ENCODE data around the gene MARCHF7.
"Not testable (repeated sequence)": the region's sequence is repeated elsewhere in the genome, so short reads cannot be mapped to it uniquely, and the experiment has no call there.

MARCHF7 gene

DNA sequence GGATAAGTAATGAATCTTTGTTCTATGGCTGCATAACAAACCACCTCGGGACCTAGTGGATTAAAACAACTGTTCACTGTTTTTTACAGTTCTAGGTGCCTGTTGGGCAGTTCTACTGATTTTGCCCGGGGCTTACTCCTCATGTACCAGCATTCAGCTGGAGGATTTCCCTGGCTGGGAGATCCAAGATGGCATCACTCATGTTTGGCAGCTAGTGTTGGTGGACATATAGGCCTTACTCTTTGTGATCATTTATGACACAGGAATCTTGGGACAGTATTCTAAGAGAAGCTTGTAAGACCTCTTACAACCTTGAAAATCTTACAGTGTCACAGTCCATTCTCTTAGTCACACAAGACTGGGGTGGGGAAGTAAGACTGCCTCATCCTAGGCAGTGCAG lies 4.6 kb downstream of the MARCHF7 start:
- no peak for DNase-seq (ENCODE audit: low spot score)

DNA sequence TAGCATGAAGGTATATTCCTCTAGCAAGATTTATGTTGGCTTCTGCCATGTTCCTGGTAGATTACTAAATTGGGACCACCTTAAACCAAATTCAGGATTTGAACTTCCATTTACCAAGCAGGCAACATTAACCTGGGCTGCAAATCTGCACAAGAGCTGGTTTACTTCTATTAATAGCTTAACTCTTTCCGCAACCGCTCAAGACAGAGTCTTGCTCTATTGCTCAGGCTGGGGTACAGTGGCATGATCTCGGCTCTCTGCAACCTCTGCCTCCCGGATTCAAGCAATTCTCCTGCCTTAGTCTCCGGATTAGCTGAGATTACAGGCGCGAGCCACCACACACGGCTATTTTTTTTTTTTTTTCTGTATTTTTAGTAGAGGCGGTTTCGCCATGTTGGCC lies 8.4 kb downstream of the MARCHF7 start:
- no peak for DNase-seq (ENCODE audit: low spot score)

DNA sequence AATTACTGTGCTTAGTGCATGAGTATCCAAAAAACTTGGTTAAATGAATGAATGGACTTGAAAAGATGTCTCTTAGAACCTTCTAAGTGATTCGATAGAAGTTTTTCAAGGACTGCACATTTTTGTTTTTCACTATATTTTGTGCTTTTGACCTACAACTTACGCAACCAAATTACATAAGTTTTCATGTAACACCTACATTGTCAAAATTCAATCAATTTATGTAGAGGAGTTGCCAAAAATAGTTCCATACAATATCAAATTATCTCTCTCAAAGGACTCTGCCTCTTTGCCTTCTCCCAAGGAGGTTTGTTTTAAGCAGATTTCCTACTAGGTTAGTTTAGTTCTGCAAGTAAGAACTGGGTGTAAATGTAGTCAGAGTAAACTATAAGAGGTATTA lies 10.3 kb downstream of the MARCHF7 start:
- DNase-seq (ENCODE audit: low spot score), result no peak

DNA sequence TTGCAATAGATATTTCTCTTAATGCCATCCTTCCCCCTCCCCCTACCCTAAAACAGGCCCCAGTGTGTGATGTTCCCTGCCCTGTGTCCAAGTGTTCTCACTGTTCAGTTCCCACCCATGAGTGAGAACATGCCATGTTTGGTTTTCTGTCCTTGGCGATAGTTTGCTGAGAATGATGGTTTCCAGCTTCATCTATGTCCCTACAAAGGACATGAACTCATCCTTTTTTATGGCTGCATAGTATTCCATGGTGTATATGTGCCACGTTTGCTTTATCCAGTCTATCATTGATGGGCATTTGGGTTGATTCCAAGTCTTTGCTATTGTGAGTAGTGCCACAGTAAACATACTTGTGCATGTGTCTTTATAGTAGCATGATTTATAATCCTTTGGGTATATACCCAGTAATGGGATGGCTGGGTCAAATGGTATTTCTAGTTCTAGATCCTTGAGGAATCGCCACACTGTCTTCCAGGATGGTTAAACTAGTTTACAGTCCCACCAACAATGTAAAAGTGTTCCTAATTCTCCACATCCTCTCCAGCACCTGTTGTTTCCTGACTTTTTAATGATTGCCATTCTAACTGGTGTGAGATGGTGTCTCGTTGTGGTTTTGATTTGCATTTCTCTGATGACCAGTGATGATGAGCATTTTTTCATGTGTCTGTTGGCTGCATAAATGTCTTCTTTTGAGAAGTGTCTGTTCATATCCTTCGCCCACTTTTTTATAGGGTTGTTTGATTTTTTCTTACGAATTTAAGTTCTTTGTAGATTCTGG lies 12.7 kb downstream of the MARCHF7 start:
- not testable (repeated sequence) for DNase-seq (ENCODE audit: low spot score)

DNA sequence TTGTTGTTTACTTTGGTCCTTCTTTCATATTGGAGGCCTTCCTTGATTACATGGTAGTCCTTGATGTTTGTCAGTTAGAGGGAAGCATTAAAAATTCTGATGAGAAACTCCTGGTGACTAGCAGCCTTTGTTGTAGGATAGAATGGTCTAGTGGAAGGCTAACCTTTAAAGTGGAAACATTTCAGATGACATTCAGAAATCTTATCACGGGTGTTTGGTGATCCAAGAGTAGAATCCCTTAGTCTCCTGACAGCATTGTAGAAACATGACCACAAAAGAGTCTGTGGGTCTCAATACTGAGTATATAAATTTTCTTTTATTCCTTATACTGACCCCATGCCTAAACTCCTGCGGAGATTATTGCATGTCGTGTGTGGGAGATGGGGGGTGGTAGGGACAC lies 13.4 kb downstream of the MARCHF7 start:
- DNase-seq (ENCODE audit: low spot score), result no peak

DNA sequence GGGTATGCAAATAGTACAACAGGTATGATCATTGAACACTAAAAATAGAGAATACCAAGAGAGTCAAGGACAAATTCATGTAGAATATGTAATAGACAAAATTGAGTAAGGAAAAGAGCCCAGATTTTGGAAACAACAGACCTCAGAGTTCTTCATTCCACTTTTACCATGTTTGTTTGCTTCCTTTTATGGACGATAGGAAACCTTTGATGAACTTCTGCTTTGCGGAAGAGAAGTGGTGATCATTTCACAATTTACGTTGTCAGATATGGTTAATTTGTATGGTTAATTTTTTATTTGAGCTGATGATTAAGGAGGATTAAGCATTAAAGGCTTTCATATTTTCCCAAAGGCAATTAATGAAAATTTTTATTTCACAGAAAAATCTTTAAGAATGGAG lies 16.3 kb downstream of the MARCHF7 start:
- no peak for DNase-seq (ENCODE audit: low spot score)

DNA sequence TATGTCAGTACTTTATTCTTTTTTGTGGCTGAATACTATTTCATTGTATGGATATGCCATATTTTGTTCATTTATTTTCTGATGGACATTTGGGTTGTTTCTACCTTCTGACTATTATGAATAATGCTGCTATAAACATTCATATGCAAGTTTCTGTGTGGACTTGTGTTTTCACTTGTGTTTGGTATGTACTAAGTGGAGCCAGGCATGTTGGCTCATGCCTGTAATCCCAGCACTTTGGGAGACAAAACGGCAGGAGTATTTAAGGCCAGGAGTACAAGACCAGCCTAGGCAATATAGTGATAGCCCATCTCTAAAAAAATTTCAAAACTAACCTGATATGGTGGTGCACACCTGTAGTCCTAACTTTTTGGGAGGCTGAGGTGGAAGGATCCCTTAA lies 23.3 kb downstream of the MARCHF7 start:
- no peak for DNase-seq (ENCODE audit: low spot score)

DNA sequence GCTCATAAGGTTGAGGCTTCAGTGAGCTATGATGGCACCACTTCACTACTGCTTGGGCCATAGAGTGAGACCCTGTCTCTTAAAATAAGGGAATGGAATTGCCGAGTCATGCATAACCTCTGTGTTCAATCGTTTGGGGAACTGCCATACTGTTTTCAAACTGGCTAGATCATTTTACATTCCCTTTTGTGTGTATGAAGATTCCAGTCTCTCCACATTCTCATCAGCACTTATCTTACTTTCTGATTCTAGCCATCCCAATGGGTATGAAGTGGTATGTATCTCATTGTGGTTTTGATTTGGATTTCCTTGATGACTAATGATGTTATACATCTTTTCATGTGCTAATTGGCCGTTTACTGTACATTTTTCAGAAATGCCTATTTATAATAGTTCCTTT lies 23.7 kb downstream of the MARCHF7 start:
- DNase-seq (ENCODE audit: low spot score), result no peak

DNA sequence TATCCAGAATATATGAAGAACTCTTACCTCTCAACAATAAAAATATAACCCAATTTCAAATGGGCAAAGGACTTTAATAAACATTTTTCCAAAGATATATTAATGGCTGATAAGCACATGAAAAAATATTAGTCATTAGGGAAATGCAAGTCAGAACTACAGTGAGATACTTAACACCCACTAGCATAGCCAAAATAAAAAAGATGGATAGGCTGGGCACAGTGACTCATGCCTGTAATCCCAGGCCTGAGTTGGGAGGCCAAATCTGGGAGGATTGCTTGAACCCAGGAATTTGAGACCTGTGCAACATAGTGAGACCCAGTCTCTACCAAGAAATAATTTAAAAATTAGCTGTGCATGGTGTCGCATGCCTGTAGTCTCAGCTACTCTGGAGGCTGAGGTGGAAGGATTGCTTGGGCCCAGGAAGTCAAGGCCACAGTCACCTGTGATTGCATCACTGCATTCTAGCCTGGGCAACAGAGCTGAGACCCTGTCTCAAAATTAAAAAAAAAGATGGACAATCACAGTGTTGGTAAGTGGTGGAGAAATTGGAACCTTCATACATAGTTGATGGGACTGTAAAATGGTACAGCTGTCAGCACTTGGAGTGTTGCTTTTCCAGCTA lies 25.1 kb downstream of the MARCHF7 start:
- no peak for DNase-seq (ENCODE audit: low spot score)

DNA sequence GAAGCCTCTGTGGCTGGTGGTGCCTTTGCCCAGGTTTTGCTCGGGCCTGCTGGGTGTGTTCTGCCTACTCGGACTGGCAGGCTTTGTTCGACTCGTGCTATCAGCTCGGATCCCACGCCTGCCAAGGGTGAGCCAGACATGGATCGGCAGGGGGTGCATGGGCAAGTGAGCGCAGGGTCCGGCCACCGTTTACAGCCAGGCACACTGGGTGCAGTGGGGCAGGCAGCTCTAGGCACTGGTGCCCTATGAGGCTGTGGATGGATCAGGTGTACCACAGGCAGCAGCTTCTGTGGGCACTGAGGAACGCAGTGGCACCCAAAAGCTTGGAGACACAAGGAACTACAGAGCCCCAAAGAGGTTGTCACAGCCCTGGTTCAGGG lies 25.6 kb downstream of the MARCHF7 start:
- DNase-seq (ENCODE audit: low spot score), result no peak

DNA sequence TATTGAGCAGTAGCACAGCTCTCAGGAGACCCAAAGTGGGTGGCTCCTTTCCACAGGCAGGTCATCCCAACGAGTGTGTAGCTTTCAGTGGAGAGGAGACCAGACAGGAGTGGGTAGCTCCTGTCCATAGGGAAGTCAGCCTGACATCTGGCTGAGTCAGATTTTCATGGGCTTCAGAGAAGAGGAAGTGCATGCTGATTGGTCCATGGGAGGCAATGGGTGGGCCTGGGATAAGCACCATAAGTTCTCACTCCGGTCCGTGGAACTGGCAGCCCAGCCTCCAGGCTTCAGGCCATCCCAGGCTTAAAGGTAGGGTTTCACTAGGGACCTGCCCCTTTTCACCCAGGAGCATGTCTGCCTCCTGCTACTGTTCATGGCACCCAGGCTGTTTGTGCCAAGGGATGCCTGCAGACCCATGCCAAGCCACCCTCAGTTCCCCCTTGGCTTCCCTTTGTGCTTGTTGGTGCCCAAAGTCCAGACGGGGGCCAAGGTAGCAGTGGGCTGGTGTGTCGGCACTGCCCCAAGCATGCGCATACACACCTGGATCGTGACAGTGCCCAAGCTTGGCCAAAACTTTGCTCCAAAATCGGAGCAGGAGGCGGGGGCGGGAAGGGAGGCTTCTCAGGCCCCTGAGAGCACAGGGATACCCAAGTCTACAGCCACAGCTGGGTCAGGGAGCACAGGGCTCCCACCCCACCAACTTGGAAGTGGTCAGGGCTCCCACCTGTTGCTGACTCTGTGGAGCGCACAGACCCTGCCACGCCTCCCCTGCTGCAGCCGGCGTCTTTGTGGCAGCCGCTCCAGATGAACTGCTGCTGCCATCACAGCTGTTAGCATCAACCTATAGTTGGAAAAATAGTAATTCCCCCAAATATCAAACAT lies 26.4 kb downstream of the MARCHF7 start:
- DNase-seq (ENCODE audit: low spot score), result no peak

DNA sequence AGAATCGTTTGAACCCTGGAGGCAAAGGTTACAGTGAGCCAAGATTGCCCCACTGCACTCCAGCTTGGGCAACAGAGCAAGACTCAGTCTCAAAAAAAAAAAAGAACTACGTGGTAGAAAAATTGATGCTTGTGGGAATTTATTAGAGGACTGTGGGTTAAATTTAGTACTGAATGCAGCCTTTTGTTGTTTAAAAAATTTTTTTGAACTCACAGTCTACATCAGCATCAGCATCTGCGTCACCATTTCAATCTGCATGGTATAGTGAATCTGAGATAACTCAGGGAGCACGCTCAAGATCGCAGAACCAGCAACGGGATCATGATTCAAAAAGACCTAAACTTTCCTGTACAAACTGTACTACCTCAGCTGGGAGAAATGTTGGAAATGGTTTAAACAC lies 30.5 kb downstream of the MARCHF7 start:
- no peak for DNase-seq (ENCODE audit: low spot score)

DNA sequence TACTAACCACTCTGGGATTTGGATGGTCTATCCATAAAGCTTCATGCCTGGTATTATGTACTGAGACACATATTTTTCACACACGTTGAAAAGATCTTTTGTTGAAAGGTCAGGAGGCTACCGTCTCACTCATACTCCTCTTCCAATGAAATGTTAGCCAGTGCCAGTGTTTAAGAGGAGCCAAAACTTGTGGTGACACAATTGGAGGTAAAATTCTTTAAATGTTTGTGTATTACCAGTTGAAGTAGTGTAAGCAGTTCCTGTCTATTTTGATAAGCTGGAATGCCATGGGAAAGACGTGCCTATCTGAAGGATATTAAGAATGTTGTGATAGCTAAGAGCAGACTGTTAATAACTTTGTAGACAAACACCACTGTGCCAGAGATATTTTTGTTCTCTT lies 32.1 kb downstream of the MARCHF7 start:
- DNase-seq (ENCODE audit: low spot score), result no peak

DNA sequence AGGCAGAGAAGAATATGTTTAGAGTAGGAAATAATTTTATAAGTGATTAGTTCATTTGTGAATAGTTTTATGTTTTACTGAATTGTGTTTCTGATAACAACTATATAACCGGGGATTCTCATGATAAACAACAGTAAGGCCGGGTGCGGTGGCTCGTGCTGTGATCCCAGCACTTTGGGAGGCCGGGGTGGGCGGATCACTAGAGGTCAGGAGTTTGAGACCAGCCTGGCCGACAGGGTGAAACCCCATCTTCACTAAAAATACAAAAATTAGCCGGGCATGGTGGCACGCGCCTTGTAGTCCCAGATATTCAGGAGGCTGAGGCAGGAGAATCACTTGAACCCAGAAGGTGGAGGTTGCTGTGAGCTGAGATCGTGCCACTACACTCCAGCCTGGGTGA lies 32.9 kb downstream of the MARCHF7 start:
- not testable (repeated sequence) for DNase-seq (ENCODE audit: low spot score)

DNA sequence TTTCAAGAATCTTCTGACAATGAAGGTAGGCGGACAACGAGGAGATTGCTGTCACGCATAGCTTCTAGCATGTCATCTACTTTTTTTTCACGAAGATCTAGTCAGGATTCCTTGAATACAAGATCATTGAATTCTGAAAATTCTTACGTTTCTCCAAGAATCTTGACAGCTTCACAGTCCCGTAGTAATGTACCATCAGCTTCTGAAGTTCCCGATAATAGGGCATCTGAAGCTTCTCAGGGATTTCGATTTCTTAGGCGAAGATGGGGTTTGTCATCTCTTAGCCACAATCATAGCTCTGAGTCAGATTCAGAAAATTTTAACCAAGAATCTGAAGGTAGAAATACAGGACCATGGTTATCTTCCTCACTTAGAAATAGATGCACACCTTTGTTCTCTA lies 35.8 kb downstream of the MARCHF7 start:
- no peak for DNase-seq (ENCODE audit: low spot score)

DNA sequence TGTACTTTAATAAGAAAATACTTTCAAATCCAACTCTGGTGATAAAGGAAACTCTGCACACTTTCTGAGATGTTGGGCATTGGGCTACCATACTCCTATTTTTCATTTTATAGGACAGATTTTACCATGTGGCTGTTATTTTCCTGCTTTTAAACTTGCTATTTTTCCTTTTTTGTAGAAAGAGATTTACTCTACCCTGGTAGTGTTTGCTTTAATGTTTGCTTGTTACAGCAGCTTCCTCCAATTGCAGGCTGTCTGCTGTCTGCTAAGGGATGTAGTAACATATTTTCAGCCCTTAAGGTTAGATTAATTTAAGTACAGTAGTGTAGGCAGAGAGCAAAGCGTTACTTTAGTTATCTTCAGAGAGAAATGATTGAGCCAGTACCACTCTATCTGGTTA lies 38.6 kb downstream of the MARCHF7 start:
- no peak for DNase-seq (ENCODE audit: low spot score)

DNA sequence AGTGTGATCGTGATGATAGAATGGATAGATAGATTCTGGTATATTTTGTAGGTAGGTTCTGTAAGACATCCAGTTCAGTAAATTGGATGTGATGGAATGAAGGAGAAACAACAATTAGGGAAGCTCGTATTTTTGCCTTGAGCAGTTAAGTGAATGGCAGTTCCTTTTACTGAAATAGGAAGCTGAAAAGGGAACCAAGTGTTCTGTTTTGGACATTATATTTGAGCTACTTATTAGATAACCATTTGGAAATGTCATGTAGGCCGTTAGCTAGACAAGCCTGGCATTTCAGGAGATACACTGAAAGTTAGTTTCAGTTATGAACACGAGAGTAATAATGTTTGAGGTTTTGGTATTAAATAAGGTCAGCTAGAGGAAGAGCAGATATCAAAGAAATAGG lies 41.5 kb downstream of the MARCHF7 start:
- no peak for DNase-seq (ENCODE audit: low spot score)

DNA sequence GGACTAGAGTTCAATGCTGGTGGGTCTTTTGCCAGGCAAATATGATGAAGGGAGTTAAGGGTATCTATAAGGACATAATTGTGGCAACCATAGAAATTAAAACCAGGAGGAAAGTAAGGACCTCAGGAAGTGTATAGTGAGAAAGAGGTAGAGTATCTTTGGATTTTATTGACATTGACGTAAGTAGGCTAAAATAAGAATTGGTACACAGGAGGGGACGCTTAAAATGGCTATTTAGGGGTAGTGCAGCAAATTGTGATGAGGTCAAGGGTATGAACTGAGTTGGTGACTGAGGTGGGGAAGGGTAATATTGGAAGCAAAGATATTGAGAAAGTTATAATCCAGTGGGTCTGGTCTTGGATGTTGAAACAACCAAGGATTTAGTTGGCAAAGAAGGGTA lies 42.7 kb downstream of the MARCHF7 start:
- no peak for DNase-seq (ENCODE audit: low spot score)

DNA sequence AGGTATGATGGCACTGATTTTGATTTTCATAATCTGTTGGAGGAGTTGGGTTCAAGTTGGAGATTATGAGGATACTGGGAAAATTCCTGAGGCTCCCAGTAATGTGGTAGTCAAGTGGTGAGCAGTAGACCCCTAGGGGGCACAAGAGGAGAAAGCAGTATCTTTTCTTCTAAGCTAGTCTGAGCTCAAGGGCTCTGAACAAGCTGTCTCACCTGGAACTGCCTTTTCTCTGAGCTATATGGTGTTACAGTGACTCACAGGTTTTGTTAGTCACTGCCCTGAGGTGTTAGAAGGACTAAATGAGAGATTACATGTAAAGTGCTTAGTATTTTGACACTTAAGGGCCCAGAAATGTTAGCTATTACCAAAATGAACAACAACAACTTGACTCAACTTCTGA lies 43.5 kb downstream of the MARCHF7 start:
- DNase-seq (ENCODE audit: low spot score), result no peak

DNA sequence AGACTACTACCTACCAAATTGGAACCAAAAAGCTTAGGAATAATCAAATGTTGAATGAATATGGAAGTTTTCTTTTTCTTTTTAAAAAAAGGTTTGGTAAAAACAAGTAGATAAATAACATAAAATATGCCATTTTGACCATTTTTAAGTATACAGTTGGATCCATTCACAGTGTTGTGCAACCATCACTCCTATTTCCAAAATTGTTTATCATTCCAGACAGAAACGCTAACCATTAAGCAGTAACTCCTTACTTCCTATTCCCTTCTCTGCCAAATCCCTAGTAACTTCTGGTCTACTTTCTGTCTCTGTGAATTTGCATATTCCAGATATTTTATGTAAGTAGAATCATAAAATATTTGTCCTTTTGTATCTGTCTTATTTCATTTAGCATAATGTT lies 45.9 kb downstream of the MARCHF7 start:
- no peak for DNase-seq (ENCODE audit: low spot score)

DNA sequence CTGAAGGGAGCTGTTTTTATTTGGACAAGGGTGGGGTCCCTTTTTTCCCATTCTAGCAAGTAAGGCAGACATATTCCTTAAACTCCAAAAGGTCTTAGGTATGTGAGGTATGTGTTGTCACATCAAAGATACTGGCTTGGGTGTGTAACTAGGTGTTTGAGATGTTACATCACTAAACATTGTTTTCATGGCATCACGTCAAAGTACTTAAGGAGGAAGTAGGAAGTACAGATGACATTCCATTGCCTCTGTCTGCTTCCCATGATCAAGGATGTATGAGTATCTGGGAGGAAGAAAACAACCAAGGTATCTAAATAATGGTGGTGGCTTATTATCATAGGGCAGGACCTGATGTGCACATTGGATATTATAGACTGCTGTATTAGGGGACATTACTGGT lies 46.4 kb downstream of the MARCHF7 start:
- DNase-seq (ENCODE audit: low spot score), result no peak

DNA sequence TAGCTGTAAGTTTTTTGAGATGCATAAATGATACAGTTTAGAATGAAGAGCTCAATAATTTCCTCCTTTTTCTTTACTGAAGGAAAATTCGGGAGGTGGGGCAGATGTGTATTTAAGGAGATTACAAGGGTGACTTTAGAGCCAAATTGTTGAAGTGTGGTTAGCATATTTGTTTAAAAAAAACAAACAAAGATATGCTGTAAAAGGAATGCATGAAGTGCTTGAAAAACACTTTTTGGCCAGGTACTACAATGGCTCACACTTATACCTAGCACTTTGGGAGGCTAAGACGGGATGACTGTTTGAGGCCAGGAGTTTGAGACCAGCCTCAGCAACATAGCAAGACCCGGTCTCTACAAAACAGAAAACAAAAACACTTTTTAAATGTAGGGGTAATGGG lies 47.3 kb downstream of the MARCHF7 start:
- no peak for DNase-seq (ENCODE audit: low spot score)

DNA sequence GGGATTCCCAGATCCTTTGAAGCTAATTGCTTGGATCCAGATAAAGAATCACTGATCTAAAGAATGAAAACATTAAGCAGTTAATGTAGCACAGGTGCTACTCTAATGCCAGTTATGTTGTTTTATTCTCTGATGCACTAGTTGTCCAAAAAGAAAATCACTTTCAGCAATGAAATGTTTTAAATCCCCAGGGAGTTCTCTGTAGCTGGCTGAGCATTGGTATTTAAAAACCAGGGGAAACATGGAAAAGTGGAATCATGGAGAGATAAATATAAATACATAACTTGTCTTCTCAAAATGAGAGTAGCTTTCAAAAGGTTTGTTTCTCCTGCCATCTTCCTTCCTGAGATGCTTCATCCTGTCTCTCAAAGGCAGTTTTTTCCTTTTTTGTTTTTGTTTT lies 48.0 kb downstream of the MARCHF7 start:
- DNase-seq (ENCODE audit: low spot score), result no peak

Data from Ammon's horn (tissue), 1 donor.